Activated B cell treated with CpG ODN at 0.5 μM for 24 hours (primary cell): ENCODE results near the gene PLCH2. TPM values are rescaled to one million over a fixed set of nuclear protein-coding genes. Genes with fewer than 3 reads are reported as not detected.
"Not testable (repeated sequence)": the region's sequence is repeated elsewhere in the genome, so short reads cannot be mapped to it uniquely, and the experiment has no call there.

Experiments
- ATAC-seq: fragments of 200-7000 bp; cut with Tn5 transposase; one replicate; pipeline ENCODE4 v1.10.0; 2021; ENCODE audit warnings: low read depth, mild to moderate bottlenecking, moderate library complexity
- CTCF ChIA-PET: fragments of 350-600 bp; sonication (Branson Sonifier 250); formaldehyde crosslinking; loops from one replicate; lab custom pipeline; 2021; ENCODE audit warnings: antibody characterized with exemption; lab: Charles Lee
- POLR2A ChIA-PET: fragments of 350-600 bp; sonication (Branson Sonifier 250); formaldehyde crosslinking; loops from one replicate; lab custom pipeline; 2021; ENCODE audit warnings: antibody characterized with exemption; lab: Charles Lee
- DNase-seq: peaks from one replicate; pipeline ENCODE4 v3.0.0; 2022
- H3K27ac Mint-ChIP-seq: one replicate; pipeline ENCODE4 v1.8.0; 2020; ENCODE audit warnings: mixed read lengths
- H3K27me3 Mint-ChIP-seq: one replicate; pipeline ENCODE4 v1.8.0; 2021; ENCODE audit warnings: mixed read lengths
- H3K36me3 Mint-ChIP-seq: one replicate; pipeline ENCODE4 v1.8.0; 2021; ENCODE audit warnings: low read depth, mixed read lengths
- H3K4me1 Mint-ChIP-seq: one replicate; pipeline ENCODE4 v1.8.0; 2021; ENCODE audit warnings: mixed read lengths
- H3K4me3 Mint-ChIP-seq: one replicate; pipeline ENCODE4 v1.8.0; 2020; ENCODE audit warnings: mild to moderate bottlenecking, mixed read lengths
- H3K9me3 Mint-ChIP-seq: one replicate; pipeline ENCODE4 v1.8.0; 2020; ENCODE audit warnings: mixed read lengths
- intact Hi-C: fragments of 100-400 bp; cut with micrococcal nuclease; formaldehyde crosslinking; loops from one replicate; pipeline ENCODE4 v1.15.1; 2024
- total RNA-seq: library from RNA; stranded (reverse); gene quantifications from 2 replicates; pipeline ENCODE4 v1.2.3, GENCODE V29; 2022
- TF ChIP-seq, protein P1 (sequence below): fragments of 200-600 bp; IDR thresholded peaks from one replicate; pipeline ENCODE4 v1.8.0; 2022; ENCODE audit warnings: antibody characterized with exemption, mild to moderate bottlenecking

The PLCH2 gene
- total RNA-seq, 1 donor from 2014 or later, result 6.1 TPM

DNA sequence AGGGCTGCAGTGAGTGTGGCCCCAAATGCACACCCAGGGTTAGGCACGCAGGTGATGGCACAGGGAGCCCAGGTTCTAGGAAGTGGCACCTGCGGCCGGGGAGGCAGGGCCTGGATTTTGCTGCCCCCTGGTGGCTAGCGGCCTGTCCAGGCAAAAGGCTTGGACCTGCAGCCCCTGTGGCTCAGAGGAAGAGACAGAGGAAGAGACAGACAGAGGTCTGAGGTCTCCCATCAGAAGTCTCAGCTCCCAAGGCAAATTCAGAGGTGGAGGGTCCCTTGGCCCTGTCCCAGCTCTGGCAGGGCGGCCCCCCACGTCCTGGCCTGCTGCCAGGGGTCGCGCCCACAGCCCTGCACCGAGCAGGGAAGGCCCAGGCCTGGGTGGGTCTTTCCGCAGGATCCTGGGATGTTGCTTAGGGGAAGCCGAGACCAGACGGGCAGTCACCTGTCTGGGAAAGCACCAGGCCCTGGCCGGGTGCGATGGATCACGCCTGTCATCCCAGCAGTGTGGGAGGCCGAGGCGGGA is 72.0 kb downstream of the PLCH2 start:
- TF ChIP-seq, protein P1, sequence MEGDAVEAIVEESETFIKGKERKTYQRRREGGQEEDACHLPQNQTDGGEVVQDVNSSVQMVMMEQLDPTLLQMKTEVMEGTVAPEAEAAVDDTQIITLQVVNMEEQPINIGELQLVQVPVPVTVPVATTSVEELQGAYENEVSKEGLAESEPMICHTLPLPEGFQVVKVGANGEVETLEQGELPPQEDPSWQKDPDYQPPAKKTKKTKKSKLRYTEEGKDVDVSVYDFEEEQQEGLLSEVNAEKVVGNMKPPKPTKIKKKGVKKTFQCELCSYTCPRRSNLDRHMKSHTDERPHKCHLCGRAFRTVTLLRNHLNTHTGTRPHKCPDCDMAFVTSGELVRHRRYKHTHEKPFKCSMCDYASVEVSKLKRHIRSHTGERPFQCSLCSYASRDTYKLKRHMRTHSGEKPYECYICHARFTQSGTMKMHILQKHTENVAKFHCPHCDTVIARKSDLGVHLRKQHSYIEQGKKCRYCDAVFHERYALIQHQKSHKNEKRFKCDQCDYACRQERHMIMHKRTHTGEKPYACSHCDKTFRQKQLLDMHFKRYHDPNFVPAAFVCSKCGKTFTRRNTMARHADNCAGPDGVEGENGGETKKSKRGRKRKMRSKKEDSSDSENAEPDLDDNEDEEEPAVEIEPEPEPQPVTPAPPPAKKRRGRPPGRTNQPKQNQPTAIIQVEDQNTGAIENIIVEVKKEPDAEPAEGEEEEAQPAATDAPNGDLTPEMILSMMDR, result peak; percentile 25
- Mint-ChIP-seq H3K4me3 (peak overlapping the region; percentile 87), H3K36me3 (no peaks in the 10 kb centered on the region), H3K4me1 (peaks cover 42% of the 10 kb centered on the region), H3K27me3 (no peaks in the 10 kb centered on the region), H3K27ac (peak overlapping the region; percentile 96), H3K9me3 (no peaks in the 10 kb centered on the region)
- intact Hi-C loops, result loop anchor here (1.0 to 5.0 kb wide), 11 partner anchors 8 to 874 kb away; partner anchors contain the start of genes MORN1, PANK4, PRXL2B and RER1
- peak; percentile 79 for DNase-seq
- ChIA-PET POLR2A (interaction anchor here (0.6 to 8.0 kb wide), 17 partner anchors 9 to 918 kb away, joined by 3 to 209 read pairs (median 9); partner anchors contain the start of genes FAAP20, HES5, MORN1 and PANK4), CTCF (interaction anchor here (0.7 to 3.1 kb wide), 13 partner anchors 14 to 353 kb away, joined by 3 to 21 read pairs (median 4); partner anchors contain the start of genes FAAP20, HES5, MORN1 and PANK4)
- ATAC-seq, result peak; percentile 23

DNA sequence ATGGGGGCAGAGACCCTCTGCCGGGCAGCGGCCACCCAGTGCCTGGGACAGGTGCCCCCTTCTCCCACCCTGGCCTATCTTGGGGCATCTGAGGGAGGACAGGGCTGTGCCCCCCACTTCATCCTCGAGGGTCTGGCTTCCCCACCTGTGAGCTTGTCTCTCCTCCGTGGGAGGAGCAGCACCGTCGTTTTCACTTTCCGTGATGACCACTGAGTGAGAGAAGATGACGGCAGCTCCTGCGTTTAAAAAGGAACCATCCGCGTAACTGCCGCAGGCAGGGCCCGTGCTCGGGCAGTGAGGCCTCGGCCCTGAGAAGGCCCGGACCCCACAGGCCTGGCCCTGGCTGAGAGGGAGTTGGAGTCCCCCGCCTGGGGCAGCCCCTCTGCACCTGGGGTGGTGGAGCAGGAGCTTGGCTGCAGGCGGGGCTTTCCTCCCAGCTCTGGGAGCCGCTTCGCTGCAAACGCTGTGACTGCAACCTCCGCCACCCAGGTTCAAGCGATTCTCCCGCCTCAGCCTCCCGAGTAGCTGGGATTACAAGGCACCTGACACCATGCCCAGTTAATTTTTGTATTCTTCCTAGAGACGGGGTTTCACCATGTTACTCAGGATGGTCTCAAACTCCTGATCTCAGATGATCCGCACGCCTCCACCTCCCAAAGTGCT is 73.4 kb downstream of the PLCH2 start:
- ChIA-PET POLR2A (interaction anchor here (0.7 to 8.0 kb wide), 8 partner anchors 7 to 354 kb away, joined by 3 to 209 read pairs (median 42); partner anchors contain the start of genes FAAP20, PANK4, PEX10 and PRXL2B), CTCF (interaction anchor here (1.1 to 3.1 kb wide), 2 partner anchors 36 to 354 kb away, joined by 3 to 13 read pairs; partner anchors contain the start of gene PRXL2B)
- DNase-seq, ATAC-seq, H3K27me3 Mint-ChIP-seq, H3K9me3 Mint-ChIP-seq, H3K36me3 Mint-ChIP-seq: not testable (repeated sequence)
- intact Hi-C loops, result loop anchor here (2.0 to 5.0 kb wide), 3 partner anchors 237 to 873 kb away; no protein-coding TSS in a partner anchor
- H3K4me1 Mint-ChIP-seq, result peaks cover 52% of the 10 kb centered on the region
- H3K4me3 Mint-ChIP-seq, result peak overlapping the region; percentile 87
- peak overlapping the region; percentile 96 for H3K27ac Mint-ChIP-seq

DNA sequence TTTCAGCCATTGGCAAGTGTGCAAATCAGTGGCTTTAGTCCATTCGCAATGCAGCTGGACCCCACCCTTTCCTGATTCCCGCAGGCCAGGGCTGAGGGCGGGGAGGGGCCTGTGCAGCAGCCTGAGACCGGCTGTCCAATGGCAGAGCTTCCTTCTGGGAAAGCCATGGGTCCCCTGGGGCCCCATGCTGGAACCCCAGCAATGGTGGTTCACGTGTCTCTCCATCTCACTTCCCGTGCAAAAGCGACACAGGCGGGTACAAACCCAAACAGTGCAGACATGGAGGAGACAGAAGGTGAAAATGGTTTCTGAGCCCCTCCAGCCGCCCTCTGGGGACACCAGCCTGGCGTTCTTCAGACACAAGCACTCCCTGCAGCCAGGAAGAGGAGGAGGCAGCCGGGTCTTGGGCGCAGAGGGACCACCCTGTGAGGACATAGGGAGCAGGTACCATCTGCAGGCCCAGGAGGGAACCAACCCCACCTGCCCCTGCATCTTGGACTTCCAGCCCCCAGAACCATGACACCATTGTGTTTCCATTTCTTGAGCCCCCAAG is 74.3 kb downstream of the PLCH2 start:
- CTCF ChIA-PET, result interaction anchor here (1.1 kb wide), 1 partner anchor 355 kb away, joined by 3 read pairs; no protein-coding TSS in a partner anchor
- H3K9me3 Mint-ChIP-seq, H3K27me3 Mint-ChIP-seq, ATAC-seq, H3K36me3 Mint-ChIP-seq, DNase-seq, intact Hi-C loops: not testable (repeated sequence)
- peaks cover 61% of the 10 kb centered on the region for H3K4me1 Mint-ChIP-seq
- POLR2A ChIA-PET, result interaction anchor here (1.1 to 8.0 kb wide), 3 partner anchors 21 to 34 kb away, joined by 3 to 209 read pairs (median 62); partner anchors contain the start of gene PRXL2B
- H3K4me3 Mint-ChIP-seq, result peak overlapping the region; percentile 35
- H3K27ac Mint-ChIP-seq, result peak overlapping the region; percentile 76

DNA sequence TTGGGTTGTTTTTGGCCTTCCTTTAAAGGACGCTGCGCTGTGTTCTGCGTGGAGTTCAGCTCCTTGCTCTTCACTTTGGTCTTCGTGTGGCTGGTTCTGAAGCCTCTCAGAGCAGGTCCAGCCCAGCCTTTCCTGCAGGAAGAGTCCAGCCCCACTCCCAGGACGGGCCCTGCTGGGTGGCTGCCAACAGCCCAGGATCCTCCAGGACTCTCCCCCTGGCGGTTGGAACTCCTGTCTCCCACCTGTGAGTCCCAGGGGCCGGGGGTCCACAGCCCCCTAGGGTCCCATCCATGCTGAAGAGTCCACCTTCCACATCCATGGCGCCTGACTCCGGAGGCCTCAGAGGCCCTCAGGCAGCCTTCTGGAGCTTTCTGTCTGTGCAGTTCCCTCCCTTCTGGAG is 75.5 kb downstream of the PLCH2 start:
- H3K9me3 Mint-ChIP-seq, ATAC-seq, CTCF ChIA-PET, DNase-seq, H3K27me3 Mint-ChIP-seq, H3K4me3 Mint-ChIP-seq, POLR2A ChIA-PET, intact Hi-C loops, H3K36me3 Mint-ChIP-seq: not testable (repeated sequence)
- Mint-ChIP-seq H3K4me1 (peaks cover 70% of the 10 kb centered on the region), H3K27ac (peak overlapping the region; percentile 76)

DNA sequence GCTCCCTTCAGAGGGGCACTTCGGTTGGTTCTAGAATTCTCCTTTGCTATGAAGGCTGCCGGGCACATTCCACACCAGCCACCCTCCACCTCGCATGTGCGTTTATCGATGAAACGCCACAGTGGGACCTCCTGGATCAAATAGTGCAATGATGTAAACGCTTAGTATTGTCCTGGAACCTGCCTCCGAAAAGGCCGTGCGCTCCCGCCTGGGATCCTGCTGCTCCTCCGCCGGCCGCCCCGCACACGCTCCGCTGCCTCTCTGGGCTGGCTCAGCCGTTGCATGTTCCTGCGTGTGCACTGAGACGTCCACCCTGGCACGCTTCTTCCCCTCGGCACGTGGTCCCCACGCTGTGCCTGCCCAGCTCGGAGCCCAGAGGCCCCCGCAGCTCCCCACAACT is 76.1 kb downstream of the PLCH2 start:
- Mint-ChIP-seq H3K4me3 (no peak overlapping the region), H3K4me1 (peaks cover 71% of the 10 kb centered on the region), H3K27ac (no peak overlapping the region), H3K27me3 (no peaks in the 10 kb centered on the region), H3K36me3 (peaks cover 8% of the 10 kb centered on the region), H3K9me3 (no peaks in the 10 kb centered on the region)
- TF ChIP-seq, protein P1, result no peak
- CTCF ChIA-PET, result no interaction called here
- intact Hi-C loops, result no loop called here
- POLR2A ChIA-PET, result no interaction called here
- DNase-seq (no peak), ATAC-seq (no peak)

DNA sequence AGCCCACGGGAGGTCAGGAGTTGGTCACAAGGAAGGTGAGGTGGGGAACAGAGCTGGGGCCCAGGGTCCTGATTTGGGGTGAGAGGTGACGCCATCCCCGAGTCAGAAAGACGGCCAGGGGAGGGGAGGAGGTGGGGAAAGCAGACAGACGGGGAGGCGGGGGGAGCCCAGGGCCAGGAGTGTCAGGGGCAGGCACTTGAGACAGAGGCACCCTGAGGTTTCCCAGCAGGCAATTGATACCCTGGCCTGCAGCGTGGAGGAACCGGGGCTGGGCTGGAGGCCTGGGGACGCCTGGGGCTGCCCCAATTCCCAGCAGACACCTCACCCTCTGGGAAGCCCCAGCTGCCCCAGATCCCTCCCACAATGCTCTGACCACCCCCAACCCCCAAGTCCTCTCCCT is 77.0 kb downstream of the PLCH2 start:
- not testable (repeated sequence) for DNase-seq

More for the DNA sequence above, 77.0 kb downstream of the PLCH2 start:
- peaks cover 70% of the 10 kb centered on the region for H3K4me1 Mint-ChIP-seq
- H3K27ac Mint-ChIP-seq, H3K4me3 Mint-ChIP-seq, H3K36me3 Mint-ChIP-seq, POLR2A ChIA-PET, intact Hi-C loops, H3K27me3 Mint-ChIP-seq, H3K9me3 Mint-ChIP-seq, CTCF ChIA-PET, ATAC-seq: not testable (repeated sequence)
